ENCODE measurements around the gene ATAD3C. TPM values are rescaled to one million over a fixed set of nuclear protein-coding genes. Genes with fewer than 3 reads are reported as not detected.
"Not testable (repeated sequence)": the region's sequence is repeated elsewhere in the genome, so short reads cannot be mapped to it uniquely, and the experiment has no call there.

ATAD3C gene
- total and polyA plus RNA-seq, 2 of the 8 experiments (the other 6 are each of a cell fraction or from before 2014, with no cell fraction given), result 2.0 to 2.7 TPM

DNA sequence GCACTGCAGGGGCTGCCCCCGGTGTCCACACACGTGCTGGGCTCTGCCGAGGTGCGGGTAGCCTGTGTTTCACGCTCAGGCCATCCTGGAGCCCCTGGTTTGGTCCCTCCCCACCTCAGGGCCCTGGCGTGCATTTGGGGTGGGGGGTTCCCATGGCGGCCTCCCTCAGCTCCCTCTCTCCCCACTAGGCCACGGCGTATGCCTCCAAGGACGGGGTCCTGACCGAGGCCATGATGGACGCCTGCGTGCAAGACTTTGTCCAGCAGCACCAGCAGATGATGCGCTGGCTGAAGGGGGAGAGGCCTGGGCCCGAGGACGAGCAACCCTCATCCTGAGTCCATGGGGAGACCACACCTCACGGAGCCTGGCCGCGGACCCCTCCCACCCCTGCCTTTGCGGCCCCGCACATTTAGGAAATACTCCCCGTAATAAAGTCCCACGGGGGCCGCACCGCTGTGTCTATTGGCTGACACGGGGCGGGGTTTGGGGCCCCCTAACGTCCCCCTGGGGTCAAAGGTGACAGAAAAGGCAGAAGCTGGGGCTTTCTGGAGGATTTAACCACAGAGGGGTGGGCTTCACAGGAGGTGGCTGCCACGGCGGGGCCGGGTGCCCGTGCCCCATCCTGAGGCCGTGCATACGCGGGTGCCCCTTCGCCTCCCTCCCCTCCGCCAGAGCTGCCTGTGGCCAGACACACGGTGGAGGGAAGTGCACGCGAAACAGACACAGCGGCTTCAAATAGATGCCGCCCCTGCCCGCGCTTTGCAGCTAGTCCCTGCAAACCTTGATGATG lies 18.9 kb downstream of the ATAD3C start:
- H3K4me2 ChIP-seq (ENCODE audit: insufficient read depth in 1 of 2, low read depth in 2 of 2, low read length in 2 of 2); H3K9ac ChIP-seq (replicated peaks in 1 of 4; ENCODE audit: extremely low read depth in 1 of 4, low read depth in 3 of 4, low read length in 3 of 4); H3K9me3 ChIP-seq (ENCODE audit: insufficient read depth in 2 of 2, low read depth in 1 of 2, low read length in 1 of 2); H4K5ac ChIP-seq (ENCODE audit: insufficient read length, low read depth, low read length); H3K27me3 ChIP-seq (replicated peaks in 1 of 4; ENCODE audit: control insufficient read depth in 3 of 4, extremely low read depth in 1 of 4, insufficient read depth in 3 of 4, low read length in 3 of 4); H3K23me2 ChIP-seq (ENCODE audit: low read depth, low read length); H2BK12ac ChIP-seq (ENCODE audit: low read depth, low read length); H3K56ac ChIP-seq (replicated peaks; ENCODE audit: insufficient read length, low read depth, low read length); H3K23ac ChIP-seq (ENCODE audit: insufficient read length); H3K4me3 ChIP-seq (ENCODE audit: extremely low read depth in 1 of 4, insufficient read depth in 2 of 4, low read depth in 3 of 4, low read length in 4 of 4); H2BK15ac ChIP-seq (ENCODE audit: low read length); CTCF ChIA-PET (ENCODE audit: partially characterized antibody); H3K4me1 ChIP-seq (replicated peaks in 1 of 4; ENCODE audit: control insufficient read depth in 3 of 4, insufficient read depth in 4 of 4, low read length in 3 of 4); H4K20me1 ChIP-seq (replicated peaks in 1 of 2; ENCODE audit: control insufficient read depth in 1 of 2, insufficient read depth in 2 of 2, low read length in 2 of 2); H2BK120ac ChIP-seq (replicated peaks; ENCODE audit: low read depth, low read length); H4K91ac ChIP-seq (replicated peaks; ENCODE audit: insufficient read length, low read length); H2BK20ac ChIP-seq (ENCODE audit: low read length); H2AFZ ChIP-seq (ENCODE audit: low read length); H3K14ac ChIP-seq (ENCODE audit: insufficient read length); H3K79me1 ChIP-seq (ENCODE audit: low read depth, low read length); H3K4ac ChIP-seq (replicated peaks; ENCODE audit: insufficient read length, low read depth, low read length); FAIRE-seq; H3K36me3 ChIP-seq (ENCODE audit: control insufficient read depth in 2 of 4, insufficient read depth in 4 of 4, low read length in 3 of 4); DNase-seq (ENCODE audit: low read depth in 1 of 2, low spot score in 2 of 2); H2BK5ac ChIP-seq (ENCODE audit: low read depth, low read length); H3K27ac ChIP-seq (ENCODE audit: low read depth, low read length); H3K18ac ChIP-seq (ENCODE audit: extremely low read depth, low read length); H4K8ac ChIP-seq (ENCODE audit: extremely low read depth, insufficient read depth, low read length); H2AK5ac ChIP-seq (ENCODE audit: low read depth, low read length): not testable (repeated sequence)
- WGBS, 2 experiments (ENCODE audit: extremely low coverage in 1 of 2, insufficient coverage in 1 of 2, insufficient read length in 1 of 2, insufficient replicate concordance in 2 of 2, low coverage in 1 of 2, low lambda C conversion rate in 2 of 2, missing lambda C conversion rate in 1 of 2), result 91% methylated on average over 22 of the region's 44 CpGs; no CpG with 5 or more reads in 1 of the 2 experiments
- POLR2A ChIA-PET (ENCODE audit: partially characterized antibody), result interaction anchor here (0.8 kb wide), 1 partner anchor 73 kb away, joined by 3 read pairs; no protein-coding TSS in a partner anchor
- H3K79me2 ChIP-seq (ENCODE audit: control insufficient read depth in 1 of 2, insufficient read depth in 2 of 2, low read length in 2 of 2), result peaks cover 7 to 10% of the 10 kb centered on the region in 2 experiments

All from H1 (cell line).